ENCODE measurements around the gene GNAT1.
"Not testable (repeated sequence)": the region's sequence is repeated elsewhere in the genome, so short reads cannot be mapped to it uniquely, and the experiment has no call there.

GNAT1 gene

GRCh38 chr3:50203809-50204803 lies 12.7 kb downstream of the GNAT1 start:
- no peak for DNase-seq (ENCODE audit: low spot score)

GRCh38 chr3:50204804-50205412 lies 13.5 kb downstream of the GNAT1 start, which contains the start of gene SLC38A3:
Gene SLC38A3, plus strand, starts transcription at chr3:50205271. Its CDS starts 8,929 bp downstream, at chr3:50214200.
- peak; percentile 49 for DNase-seq (ENCODE audit: low spot score)

- no peak for DNase-seq (ENCODE audit: low spot score)
These were observed 14.2 kb downstream of the GNAT1 start for GRCh38 chr3:50205413-50206276.

GRCh38 chr3:50207359-50208042 lies 16.1 kb downstream of the GNAT1 start:
- no peak for DNase-seq (ENCODE audit: low spot score)

- no peak for DNase-seq (ENCODE audit: low spot score)
These were observed 17.4 kb downstream of the GNAT1 start for GRCh38 chr3:50208677-50209344.

GRCh38 chr3:50210176-50210509 lies 18.7 kb downstream of the GNAT1 start:
- DNase-seq (ENCODE audit: low spot score), result no peak

GRCh38 chr3:50210510-50211367 lies 19.3 kb downstream of the GNAT1 start:
- DNase-seq (ENCODE audit: low spot score), result no peak

- DNase-seq (ENCODE audit: low spot score), result not testable (repeated sequence)
These were observed 19.9 kb downstream of the GNAT1 start for GRCh38 chr3:50211368-50211717.

GRCh38 chr3:50211930-50212329 lies 20.5 kb downstream of the GNAT1 start:
- DNase-seq (ENCODE audit: low spot score), result no peak

GRCh38 chr3:50212502-50212901 lies 21.1 kb downstream of the GNAT1 start:
- no peak for DNase-seq (ENCODE audit: low spot score)

- DNase-seq (ENCODE audit: low spot score), result no peak
These were observed 21.6 kb downstream of the GNAT1 start for GRCh38 chr3:50212971-50213370.

GRCh38 chr3:50213373-50213772 lies 22.0 kb downstream of the GNAT1 start:
- no peak for DNase-seq (ENCODE audit: low spot score)

- no peak for DNase-seq (ENCODE audit: low spot score)
These were observed 23.4 kb downstream of the GNAT1 start for GRCh38 chr3:50214824-50215223.

GRCh38 chr3:50215529-50215928 lies 24.1 kb downstream of the GNAT1 start:
- no peak for DNase-seq (ENCODE audit: low spot score)

GRCh38 chr3:50217681-50218080 lies 26.3 kb downstream of the GNAT1 start:
- no peak for DNase-seq (ENCODE audit: low spot score)

GRCh38 chr3:50218448-50218847 lies 27.0 kb downstream of the GNAT1 start:
- no peak for DNase-seq (ENCODE audit: low spot score)

GRCh38 chr3:50219285-50219684 lies 27.9 kb downstream of the GNAT1 start:
- DNase-seq (ENCODE audit: low spot score), result no peak

- DNase-seq (ENCODE audit: low spot score), result no peak
These were observed 28.7 kb downstream of the GNAT1 start for GRCh38 chr3:50220109-50220508.

GRCh38 chr3:50221051-50221410 lies 29.6 kb downstream of the GNAT1 start:
- DNase-seq (ENCODE audit: low spot score), result no peak

- DNase-seq (ENCODE audit: low spot score), result no peak
These were observed 30.2 kb downstream of the GNAT1 start for GRCh38 chr3:50221411-50222168.
